Measurements from ENCODE around the gene FANCC.

FANCC gene

DNA sequence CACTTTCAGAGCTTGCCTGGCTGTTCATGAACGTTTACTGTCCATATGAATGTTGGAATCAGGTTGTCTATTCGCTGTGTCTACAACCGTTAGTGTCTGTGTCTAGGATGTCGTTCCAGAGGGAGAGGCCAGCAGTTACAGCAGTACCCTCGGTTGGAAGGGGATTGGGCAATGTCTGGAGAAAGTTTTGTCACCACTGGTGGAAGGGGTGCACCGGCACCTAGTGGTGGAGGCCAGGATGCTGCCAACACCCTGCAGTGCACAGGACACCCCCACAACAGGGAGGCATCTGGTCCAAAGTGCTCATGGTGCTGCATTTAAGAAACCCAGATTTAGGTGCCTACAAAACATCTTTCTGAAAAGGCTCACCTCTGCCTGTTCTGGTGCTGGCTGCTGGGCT is 220.7 kb downstream of the FANCC start:
- Mint-ChIP-seq H3K36me3 (ENCODE audit: low read depth) (peaks cover 46% of the 10 kb centered on the region), H3K4me1 (peaks cover 64% of the 10 kb centered on the region), H3K9me3 (no peaks in the 10 kb centered on the region), H3K27me3 (ENCODE audit: low read depth) (no peaks in the 10 kb centered on the region), H3K27ac (no peak overlapping the region), H3K4me3 (no peak overlapping the region)
- TF ChIP-seq CTCF (IDR thresholded peaks at IDR 0.05; ENCODE audit: unreplicated experiment in 3 of 3) = no peak

GRCh38 chr9:95096381-95096780 is 221.1 kb downstream of the FANCC start:
- H3K9me3 Mint-ChIP-seq = no peaks in the 10 kb centered on the region
- TF ChIP-seq CTCF (IDR thresholded peaks at IDR 0.05; ENCODE audit: unreplicated experiment in 3 of 3) = no peak
- H3K4me3 Mint-ChIP-seq = no peak overlapping the region
- H3K27me3 Mint-ChIP-seq (ENCODE audit: low read depth) = no peaks in the 10 kb centered on the region
- peaks cover 46% of the 10 kb centered on the region for H3K36me3 Mint-ChIP-seq (ENCODE audit: low read depth)
- H3K27ac Mint-ChIP-seq = peak overlapping the region in 1 of 3 experiments; percentile 92
- H3K4me1 Mint-ChIP-seq = peaks cover 65% of the 10 kb centered on the region

GRCh38 chr9:95095641-95096355 is 221.7 kb downstream of the FANCC start:
- Mint-ChIP-seq H3K27ac (peak overlapping the region; percentile 77 to 92 (median 86)), H3K9me3 (no peaks in the 10 kb centered on the region), H3K27me3 (ENCODE audit: low read depth) (no peaks in the 10 kb centered on the region), H3K36me3 (ENCODE audit: low read depth) (peaks cover 43% of the 10 kb centered on the region), H3K4me1 (peaks cover 71% of the 10 kb centered on the region), H3K4me3 (no peak overlapping the region)
- no peak for TF ChIP-seq CTCF (IDR thresholded peaks at IDR 0.05; ENCODE audit: unreplicated experiment in 3 of 3)

DNA sequence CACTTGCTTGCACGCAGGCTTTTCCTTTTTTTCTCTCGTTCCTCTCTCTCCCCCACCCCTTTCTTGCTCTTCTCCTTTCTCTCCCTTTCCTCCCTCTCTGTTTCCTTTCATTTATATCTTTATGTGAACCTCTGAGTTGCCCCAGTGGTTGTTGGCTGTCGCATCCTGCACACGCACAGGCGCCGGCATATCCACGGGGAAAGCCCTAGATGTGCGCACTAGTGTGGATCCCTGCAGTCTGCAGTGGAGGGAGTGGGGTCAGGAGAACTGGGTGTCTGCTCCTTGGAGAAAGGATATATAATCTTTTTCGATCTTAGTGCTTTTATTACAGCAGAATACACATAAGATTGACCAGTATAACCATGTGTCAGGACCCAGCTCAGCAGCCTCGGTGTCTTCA is 223.5 kb downstream of the FANCC start:
- Mint-ChIP-seq H3K27ac (peak overlapping the region; percentile 86 to 92 (median 91)), H3K9me3 (no peaks in the 10 kb centered on the region), H3K4me1 (peaks cover 84% of the 10 kb centered on the region), H3K4me3 (no peak overlapping the region), H3K27me3 (ENCODE audit: low read depth) (no peaks in the 10 kb centered on the region), H3K36me3 (ENCODE audit: low read depth) (peaks cover 36% of the 10 kb centered on the region)
- no peak for TF ChIP-seq CTCF (IDR thresholded peaks at IDR 0.05; ENCODE audit: unreplicated experiment in 3 of 3)

DNA sequence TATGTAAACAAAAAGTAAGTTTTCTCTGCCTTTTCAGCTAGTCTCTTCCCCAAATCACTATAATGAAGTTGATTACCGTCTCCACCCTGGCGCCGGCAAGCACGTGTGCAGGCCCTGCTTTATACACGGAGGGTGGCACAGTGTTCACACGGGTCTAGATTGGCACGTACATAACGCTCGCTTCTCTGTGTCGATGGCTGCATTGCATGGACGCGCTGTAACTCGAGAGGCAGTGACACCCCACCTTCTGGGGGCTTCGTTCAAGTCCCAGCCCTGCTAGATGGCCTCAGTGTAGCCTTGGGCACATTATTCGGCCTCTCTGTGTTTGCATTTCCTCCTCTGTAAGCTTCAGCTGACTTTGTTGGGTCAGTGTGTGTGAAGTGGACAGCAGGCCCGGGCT is 223.9 kb downstream of the FANCC start:
- Mint-ChIP-seq H3K27ac (peak overlapping the region; percentile 86 to 92 (median 91)), H3K4me1 (peaks cover 82% of the 10 kb centered on the region), H3K4me3 (no peak overlapping the region), H3K9me3 (no peaks in the 10 kb centered on the region), H3K27me3 (ENCODE audit: low read depth) (no peaks in the 10 kb centered on the region), H3K36me3 (ENCODE audit: low read depth) (peaks cover 36% of the 10 kb centered on the region)
- TF ChIP-seq CTCF (IDR thresholded peaks at IDR 0.05; ENCODE audit: unreplicated experiment in 3 of 3) = no peak

Measured in nephron (organoid).